HCT116 (cell line): ENCODE results near the gene EMILIN2.

ENCODE experiments used
- CTCF ChIP-seq, 3 experiments: fragments of 200-600 bp in 1 of 3; sonication (generic) in 1 of 3; IDR thresholded peaks in 2 of 3; conservative IDR thresholded peaks in 1 of 3; 2 replicates each; pipeline ENCODE4 v1.5.1; 2012 to 2017; ENCODE audit warnings: low read depth in 2 of 3, low read length in 2 of 3, antibody characterized with exemption in 1 of 3, borderline replicate concordance in 1 of 3, control low read depth in 1 of 3, mild to moderate bottlenecking in 1 of 3, mixed read lengths in 1 of 3, mixed run types in 1 of 3, moderate library complexity in 1 of 3; ENCODE audit not compliant: insufficient read depth in 1 of 3
- EZH2 ChIP-seq: fragments of 200-600 bp; sonication (generic); IDR thresholded peaks from 2 replicates; pipeline ENCODE4 v1.6.1; 2017; ENCODE audit warnings: antibody characterized with exemption, mixed run types
- FOSL1 ChIP-seq: IDR thresholded peaks from 2 replicates; pipeline ENCODE4 v1.6.1; 2012; ENCODE audit warnings: low read depth
- JUND ChIP-seq: IDR thresholded peaks from 2 replicates; pipeline ENCODE4 v1.6.1; 2012
- POLR2A ChIP-seq: IDR thresholded peaks from 2 replicates; pipeline ENCODE4 v1.7.0; 2011; ENCODE audit warnings: borderline replicate concordance; ENCODE audit not compliant: insufficient read depth, insufficient read length; ENCODE audit errors: extremely low read depth
- POLR2AphosphoS5 ChIP-seq: IDR thresholded peaks from 2 replicates; pipeline ENCODE4 v1.6.1; 2011; ENCODE audit warnings: mild to moderate bottlenecking, low read depth, low read length, moderate library complexity

DNA sequence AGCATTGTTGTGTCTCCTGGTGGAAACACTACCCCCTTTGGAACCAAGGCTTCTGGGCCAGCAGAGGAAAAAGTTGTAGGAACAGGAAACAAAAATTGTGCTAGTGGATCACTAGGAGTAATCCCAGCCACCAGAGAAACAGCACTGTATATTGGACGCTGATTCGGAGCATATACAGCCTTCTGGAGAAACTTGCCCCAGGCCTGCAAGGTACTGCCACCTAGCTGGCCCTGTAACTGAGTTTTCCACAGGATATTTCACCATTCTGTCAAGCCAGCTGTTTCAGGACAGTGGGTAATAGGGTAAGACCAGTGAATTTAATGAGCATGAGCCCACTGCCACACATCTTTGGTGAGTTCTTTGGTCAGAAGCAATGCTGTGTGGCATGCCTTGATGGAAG, 25.1 kb upstream of the EMILIN2 start:
- TF ChIP-seq FOSL1 (no peak), POLR2A (no peak), POLR2AphosphoS5 (no peak), EZH2 (no peak), CTCF (IDR thresholded peaks at IDR 0.05 in 2 of 3, conservative IDR thresholded peaks at IDR 0.05 in 1 of 3; ENCODE audit: borderline replicate concordance in 1 of 3, insufficient read depth in 1 of 3, low read depth in 2 of 3, low read length in 2 of 3) (no peak), JUND (no peak)
